ENCODE measurements around the gene C16orf74.

GRCh38 chr16:85689285-85689949, 61.5 kb downstream of the C16orf74 start:
- TF ChIP-seq CTCF (optimal IDR thresholded peaks at IDR 0.05 in 1 of 3, IDR thresholded peaks at IDR 0.05 in 1 of 3, conservative IDR thresholded peaks at IDR 0.05 in 1 of 3; ENCODE audit: extremely low read depth in 1 of 3, insufficient read depth in 2 of 3, low read length in 3 of 3) (no peak), EZH2 (IDR thresholded peaks at IDR 0.05; ENCODE audit: low read length) (no peak)

Data from keratinocyte (primary cell).